ENCODE measurements around the gene PAPLN.
A peak's percentile ranks its signal among the peaks of the same experiment; 100 is the strongest.

Gene PAPLN

GRCh38 chr14:73287071-73287470, 49.8 kb downstream of the PAPLN start:
- no peak for TF ChIP-seq CTCF (IDR thresholded peaks at IDR 0.05)
- no peaks in the 10 kb centered on the region for H3K27me3 ChIP-seq
- H3K9me3 ChIP-seq, result no peaks in the 10 kb centered on the region
- H3K36me3 ChIP-seq, result peaks cover 99% of the 10 kb centered on the region
- H3K27ac ChIP-seq, result no peak overlapping the region
- H3K4me1 ChIP-seq (ENCODE audit: control insufficient read depth in 1 of 2, insufficient read depth in 1 of 2, low read depth in 1 of 2, low read length in 1 of 2), result no peaks in the 10 kb centered on the region
- H3K4me3 ChIP-seq (ENCODE audit: low read depth in 1 of 2, low read length in 1 of 2), result no peak overlapping the region

GRCh38 chr14:73289308-73289707, 52.0 kb downstream of the PAPLN start:
- Histone ChIP-seq H3K36me3 (peaks cover 99% of the 10 kb centered on the region), H3K4me1 (ENCODE audit: control insufficient read depth in 1 of 2, insufficient read depth in 1 of 2, low read depth in 1 of 2, low read length in 1 of 2) (no peaks in the 10 kb centered on the region), H3K9me3 (no peaks in the 10 kb centered on the region), H3K4me3 (ENCODE audit: low read depth in 1 of 2, low read length in 1 of 2) (no peak overlapping the region), H3K27me3 (no peaks in the 10 kb centered on the region), H3K27ac (peak overlapping the region; percentile 27)
- no peak for TF ChIP-seq CTCF (IDR thresholded peaks at IDR 0.05)

- H3K4me1 ChIP-seq (ENCODE audit: control insufficient read depth in 1 of 2, insufficient read depth in 1 of 2, low read depth in 1 of 2, low read length in 1 of 2), result no peaks in the 10 kb centered on the region
- no peaks in the 10 kb centered on the region for H3K9me3 ChIP-seq
- no peaks in the 10 kb centered on the region for H3K27me3 ChIP-seq
- peaks cover 99% of the 10 kb centered on the region for H3K36me3 ChIP-seq
- TF ChIP-seq CTCF (IDR thresholded peaks at IDR 0.05), result no peak
- no peak overlapping the region for H3K4me3 ChIP-seq (ENCODE audit: low read depth in 1 of 2, low read length in 1 of 2)
- peak overlapping the region; percentile 27 for H3K27ac ChIP-seq
Observed at GRCh38 chr14:73289729-73290128, 52.4 kb downstream of the PAPLN start.

- no peak overlapping the region for H3K4me3 ChIP-seq (ENCODE audit: low read depth in 1 of 2, low read length in 1 of 2)
- no peaks in the 10 kb centered on the region for H3K27me3 ChIP-seq
- H3K4me1 ChIP-seq (ENCODE audit: control insufficient read depth in 1 of 2, insufficient read depth in 1 of 2, low read depth in 1 of 2, low read length in 1 of 2), result no peaks in the 10 kb centered on the region
- peaks cover 97% of the 10 kb centered on the region for H3K36me3 ChIP-seq
- TF ChIP-seq CTCF (IDR thresholded peaks at IDR 0.05), result no peak
- no peak overlapping the region for H3K27ac ChIP-seq
- H3K9me3 ChIP-seq, result no peaks in the 10 kb centered on the region
Observed at GRCh38 chr14:73290279-73290678, 53.0 kb downstream of the PAPLN start.

- TF ChIP-seq CTCF (IDR thresholded peaks at IDR 0.05), result no peak
- no peak overlapping the region for H3K27ac ChIP-seq
- H3K4me3 ChIP-seq (ENCODE audit: low read depth in 1 of 2, low read length in 1 of 2), result no peak overlapping the region
- H3K9me3 ChIP-seq, result no peaks in the 10 kb centered on the region
- no peaks in the 10 kb centered on the region for H3K4me1 ChIP-seq (ENCODE audit: control insufficient read depth in 1 of 2, insufficient read depth in 1 of 2, low read depth in 1 of 2, low read length in 1 of 2)
- H3K36me3 ChIP-seq, result peaks cover 89% of the 10 kb centered on the region
- H3K27me3 ChIP-seq, result no peaks in the 10 kb centered on the region
Observed at GRCh38 chr14:73293782-73294781, 56.8 kb downstream of the PAPLN start.
